ENCODE measurements around the gene CADM1.

CADM1 gene

DNA sequence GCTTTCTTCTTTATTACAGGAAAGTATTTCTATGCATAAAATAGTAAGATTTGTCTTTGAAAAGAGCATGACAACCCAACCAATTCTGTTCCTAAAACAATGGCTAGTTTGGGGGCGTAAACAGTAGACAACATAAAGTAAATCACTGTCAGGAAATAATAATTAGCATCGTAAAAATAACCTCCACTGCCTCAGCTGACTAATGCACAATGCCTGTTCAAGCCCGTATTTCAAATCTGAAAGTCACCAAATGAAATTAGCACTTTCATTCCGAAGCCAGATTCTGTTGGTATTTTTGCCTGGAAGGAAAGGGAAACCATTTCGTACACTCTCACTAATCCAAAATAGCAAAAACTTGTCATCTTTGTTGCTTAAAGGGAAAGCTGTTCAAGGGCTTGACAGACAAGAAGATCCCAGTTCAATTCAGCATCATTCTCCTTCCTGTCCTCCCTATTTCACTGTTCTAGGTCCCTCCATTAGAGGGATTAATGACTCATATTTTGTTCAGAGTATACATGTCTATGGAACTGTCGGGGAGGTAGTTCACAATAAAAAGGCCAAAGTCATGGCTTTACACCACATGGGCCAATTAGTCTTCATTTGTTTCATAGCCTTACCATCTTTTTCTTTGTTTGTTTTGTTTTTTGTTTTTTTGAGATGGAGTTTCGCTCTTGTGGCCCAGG lies 154.7 kb downstream of the CADM1 start:
- DNase-seq (ENCODE audit: low spot score) = no peak

DNA sequence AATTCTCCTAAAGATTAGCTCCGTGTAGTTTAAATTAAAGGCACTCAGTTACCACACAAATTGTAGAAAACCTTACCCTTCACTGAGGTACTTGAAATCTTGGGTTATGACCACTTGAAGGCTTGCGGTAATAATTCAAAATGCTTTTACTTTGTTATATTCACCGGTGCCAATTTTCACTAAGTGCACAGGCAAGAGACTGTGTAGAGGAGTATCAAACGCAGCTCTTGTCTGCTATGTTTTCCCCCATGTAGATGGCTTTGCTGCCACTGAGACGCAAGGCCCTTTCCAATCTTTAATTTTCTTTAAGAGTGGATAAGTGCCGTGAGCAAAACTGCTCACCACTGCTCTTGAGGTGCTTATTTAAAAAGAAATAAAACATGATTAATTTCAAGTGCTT lies 155.8 kb downstream of the CADM1 start:
- no peak for DNase-seq (ENCODE audit: low spot score)

DNA sequence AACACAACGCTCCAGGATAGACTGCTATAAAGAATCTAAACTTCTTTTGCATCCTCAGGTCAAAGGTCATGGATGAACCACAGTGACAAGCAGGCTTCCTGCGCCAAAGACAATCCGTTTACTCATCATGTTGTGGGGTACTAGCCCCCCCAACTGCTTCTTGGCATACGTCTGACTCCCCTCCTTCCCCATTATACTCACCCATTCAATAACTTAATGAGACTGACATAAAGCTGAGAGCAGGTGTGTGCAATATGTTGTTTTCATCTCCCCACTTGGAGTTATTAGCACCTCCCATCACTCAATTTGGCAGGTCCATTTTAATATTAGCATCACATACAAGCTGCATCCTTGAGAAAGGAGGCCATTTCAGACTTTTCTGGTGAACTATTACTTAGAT lies 157.1 kb downstream of the CADM1 start:
- no peak for DNase-seq (ENCODE audit: low spot score)

DNA sequence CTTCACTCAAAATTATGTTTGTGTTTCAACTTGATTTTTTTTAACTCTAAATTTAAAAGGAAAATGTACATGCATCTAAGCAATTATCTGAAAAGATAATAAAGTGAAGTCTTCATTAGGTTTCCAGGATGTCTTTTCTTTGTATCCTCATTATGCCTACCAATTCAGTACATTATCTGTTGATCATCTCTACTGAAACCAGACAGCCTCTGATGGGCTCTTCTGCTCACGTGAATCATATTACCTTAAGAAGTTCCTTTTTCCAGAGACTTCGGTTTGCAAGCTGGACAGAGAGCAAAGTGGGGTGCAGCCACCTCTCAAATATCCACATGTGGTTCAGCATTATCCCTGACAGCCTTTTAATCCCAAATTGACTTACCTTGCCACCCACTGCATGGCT lies 158.4 kb downstream of the CADM1 start:
- no peak for DNase-seq (ENCODE audit: low spot score)

DNA sequence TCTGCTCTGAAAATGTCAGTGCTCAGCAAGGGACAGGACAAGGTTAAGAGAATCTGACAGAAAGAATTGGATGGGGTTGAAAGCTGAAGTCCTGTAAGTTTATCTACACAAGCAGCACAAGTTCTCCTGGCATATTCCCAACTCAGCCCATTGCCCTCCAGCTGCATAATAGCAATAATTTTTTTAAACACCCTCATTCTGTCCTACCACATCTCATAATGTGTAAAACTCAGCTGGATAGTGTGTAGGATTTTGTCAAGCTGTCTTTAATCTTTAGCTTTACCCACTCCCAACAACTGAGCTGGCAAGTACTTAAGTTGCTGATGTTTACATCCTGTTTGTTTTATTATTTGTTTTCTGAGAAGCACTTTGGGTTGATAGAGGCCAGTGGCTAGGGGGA lies 158.9 kb downstream of the CADM1 start:
- DNase-seq (ENCODE audit: low spot score) = no peak

DNA sequence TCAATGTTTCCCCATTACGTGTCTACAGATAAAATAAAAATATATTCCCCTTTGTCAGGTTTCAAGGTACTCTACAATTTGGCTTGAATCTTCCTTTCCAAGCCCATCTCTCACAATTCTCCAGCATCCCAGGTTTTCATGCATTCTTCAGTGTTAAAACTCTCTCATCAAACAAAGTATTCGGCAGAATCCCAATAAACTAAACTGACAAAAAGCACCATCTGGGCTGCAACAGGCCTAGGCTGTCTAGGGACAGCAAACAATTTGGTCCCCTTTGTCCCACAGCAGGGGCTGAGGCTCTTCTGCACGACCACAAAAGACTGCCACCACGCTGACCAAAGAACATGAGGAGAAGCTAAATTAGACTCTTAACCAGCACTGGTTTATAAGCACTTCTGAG lies 159.4 kb downstream of the CADM1 start:
- no peak for DNase-seq (ENCODE audit: low spot score)

DNA sequence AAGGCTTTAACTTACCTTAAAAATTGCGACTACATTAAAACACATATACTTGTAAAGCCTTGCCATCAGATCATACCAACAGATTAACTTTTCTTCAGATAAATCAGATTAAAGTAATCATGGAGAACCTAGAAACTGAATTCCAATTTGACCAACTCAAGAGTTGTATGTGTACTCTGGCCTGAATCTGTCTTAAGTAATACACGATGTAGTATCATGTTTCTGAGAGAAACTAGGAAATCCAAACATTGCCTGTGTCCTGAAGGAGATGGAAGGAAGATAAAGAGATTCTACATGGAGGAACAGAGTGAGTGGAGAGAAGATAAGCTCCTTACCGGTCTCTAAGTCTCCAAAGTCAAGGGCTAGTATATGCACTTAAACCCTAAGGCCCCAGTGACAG lies 162.1 kb downstream of the CADM1 start:
- no peak for DNase-seq (ENCODE audit: low spot score)

DNA sequence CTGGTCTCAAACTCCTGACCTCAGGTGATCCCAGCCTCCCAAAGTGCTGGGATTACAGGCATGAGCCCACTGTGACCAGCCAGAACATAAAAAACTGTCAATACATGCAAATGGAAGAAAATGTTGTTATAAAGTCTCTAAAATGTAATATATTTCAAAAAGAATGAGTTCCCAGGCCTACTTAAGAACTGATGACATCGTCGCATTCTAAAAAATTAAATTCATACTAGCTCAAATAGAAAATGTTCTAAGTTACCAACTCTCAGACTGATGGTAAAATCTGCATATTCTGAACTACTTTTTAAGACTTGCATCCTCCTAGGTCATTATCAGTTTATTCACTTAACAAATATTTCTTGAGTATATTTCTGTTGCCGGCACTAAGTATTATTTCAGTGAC lies 163.3 kb downstream of the CADM1 start:
- no peak for DNase-seq (ENCODE audit: low spot score)

DNA sequence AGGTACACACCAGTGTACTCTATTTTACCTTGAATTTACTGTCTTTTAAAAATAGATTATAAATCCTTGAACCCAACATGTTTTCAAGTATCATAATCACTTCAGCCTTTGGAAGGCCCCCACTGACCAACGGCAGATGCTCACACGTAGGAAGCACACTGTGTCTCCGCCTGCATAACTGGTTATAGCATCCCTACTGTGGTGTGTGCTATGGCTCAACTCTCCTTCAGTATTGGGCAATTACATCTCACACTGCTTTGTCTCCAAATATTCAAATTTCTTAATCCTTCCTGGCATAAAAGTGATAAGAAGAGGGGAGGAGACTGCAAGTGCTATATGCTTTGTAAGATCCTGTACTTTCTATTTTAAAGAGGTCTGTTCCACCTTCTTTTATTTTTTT lies 165.7 kb downstream of the CADM1 start:
- DNase-seq (ENCODE audit: low spot score) = no peak

DNA sequence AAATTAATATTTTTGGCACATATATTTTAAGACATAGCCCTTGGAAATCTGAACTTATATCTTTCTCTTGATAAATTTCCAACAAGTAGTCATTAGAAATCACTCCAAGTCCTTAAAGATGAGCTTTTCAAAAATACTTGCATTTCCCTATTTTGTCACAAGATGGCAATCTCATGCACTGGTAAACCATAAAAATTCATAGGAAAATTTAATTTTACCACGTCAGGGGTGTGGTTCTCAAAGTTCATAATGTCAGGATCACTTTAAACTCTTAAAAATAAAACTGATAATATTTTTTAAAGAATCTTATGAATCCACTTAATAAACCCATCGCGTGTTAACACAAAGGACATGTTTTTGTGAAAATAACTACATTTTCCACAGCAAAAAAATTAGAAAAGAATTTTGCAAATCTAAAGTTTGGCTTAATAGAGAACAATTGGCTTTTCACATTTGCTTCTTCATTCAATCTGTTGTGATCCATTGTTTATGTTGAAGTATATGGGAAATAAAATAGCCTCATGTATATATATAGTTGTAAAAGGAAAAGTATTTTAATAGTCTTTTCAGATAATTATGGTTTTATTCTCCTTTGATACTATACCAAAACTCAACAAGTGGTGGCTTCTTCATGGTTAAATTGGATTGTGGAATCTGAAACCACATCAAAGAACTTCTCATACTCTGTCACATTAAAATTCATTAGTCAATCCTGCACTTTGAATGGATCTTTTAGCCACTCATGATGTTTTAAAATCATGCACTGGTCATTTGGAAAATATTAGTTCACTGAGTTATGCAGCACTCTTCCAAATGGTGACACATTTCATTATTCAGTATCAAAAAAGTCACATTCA lies 169.1 kb downstream of the CADM1 start:
- peak; percentile 12 for DNase-seq (ENCODE audit: low spot score)

DNA sequence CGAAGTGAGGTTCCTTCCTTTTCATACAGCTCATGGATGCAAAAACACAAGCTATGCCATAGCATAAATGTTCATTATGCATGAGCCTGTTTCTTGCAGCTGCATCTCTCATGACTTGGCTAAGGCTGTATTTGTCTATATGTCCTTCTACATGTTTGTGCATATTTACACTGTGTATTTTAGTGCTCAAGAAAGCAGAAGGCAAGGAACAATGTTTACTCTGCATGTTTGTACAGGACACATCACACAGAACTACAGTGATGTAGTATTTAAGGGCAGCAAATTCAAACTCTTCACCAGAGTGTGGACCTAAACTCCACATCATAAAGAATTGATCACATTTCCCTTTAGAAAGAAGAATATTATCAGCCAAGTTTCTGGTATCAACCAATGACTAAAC lies 170.3 kb downstream of the CADM1 start:
- DNase-seq (ENCODE audit: low spot score) = no peak

DNA sequence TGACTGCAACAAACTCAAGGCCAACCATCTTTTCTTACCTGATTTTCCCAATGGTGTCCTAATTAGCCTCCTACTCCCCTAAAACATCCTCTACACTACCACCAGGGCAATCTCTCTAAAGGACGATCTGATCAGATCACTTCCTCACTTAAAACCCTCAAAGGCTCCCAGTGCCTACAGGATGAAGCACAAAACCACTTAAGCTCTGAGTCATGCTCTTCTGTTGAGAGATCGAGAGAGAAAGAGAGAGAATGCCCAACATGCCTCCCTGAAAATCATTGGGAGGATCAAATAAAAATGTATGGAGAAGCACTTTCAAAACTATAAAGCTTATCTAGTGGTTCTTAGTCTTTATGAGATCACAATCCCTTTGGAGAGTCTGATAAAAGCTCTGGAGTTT lies 171.1 kb downstream of the CADM1 start:
- no peak for DNase-seq (ENCODE audit: low spot score)

DNA sequence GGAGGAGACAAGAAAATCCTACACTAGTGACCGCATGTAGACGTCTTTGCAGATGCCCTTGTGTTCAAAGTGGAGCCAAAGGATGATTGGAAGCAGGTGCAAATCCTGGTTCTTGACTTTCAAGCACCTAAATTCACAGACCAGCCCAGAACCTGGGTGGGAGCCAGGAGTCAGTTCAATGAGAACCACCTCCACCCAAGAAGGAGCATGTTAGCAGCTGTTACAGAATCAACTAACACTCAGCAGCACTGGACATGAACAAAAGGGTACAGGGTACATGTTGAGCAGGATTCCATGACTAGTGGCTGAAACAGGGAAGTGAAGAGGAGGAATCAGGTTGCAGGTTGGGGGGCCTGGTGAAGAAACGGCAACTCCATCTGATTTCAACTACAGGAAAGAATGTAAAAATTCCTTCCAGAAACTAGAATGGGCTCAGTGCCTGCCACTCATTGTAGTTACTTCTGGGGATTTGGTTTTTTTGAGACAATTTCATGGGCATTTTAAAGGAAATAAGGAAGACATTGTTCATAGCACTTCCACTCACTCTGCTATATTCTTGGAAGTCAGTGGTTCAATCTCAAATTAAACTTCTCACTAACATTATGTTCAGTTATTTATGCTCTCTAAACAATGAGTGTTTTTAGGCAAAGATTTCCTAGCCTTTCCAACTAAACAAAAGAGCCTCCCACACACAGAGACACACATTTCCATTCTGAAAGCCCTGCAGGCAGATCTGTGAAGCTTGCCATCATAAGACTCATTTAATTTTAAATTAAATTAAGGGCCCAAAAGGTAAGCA lies 173.3 kb downstream of the CADM1 start:
- DNase-seq (ENCODE audit: low spot score) = peak; percentile 14

DNA sequence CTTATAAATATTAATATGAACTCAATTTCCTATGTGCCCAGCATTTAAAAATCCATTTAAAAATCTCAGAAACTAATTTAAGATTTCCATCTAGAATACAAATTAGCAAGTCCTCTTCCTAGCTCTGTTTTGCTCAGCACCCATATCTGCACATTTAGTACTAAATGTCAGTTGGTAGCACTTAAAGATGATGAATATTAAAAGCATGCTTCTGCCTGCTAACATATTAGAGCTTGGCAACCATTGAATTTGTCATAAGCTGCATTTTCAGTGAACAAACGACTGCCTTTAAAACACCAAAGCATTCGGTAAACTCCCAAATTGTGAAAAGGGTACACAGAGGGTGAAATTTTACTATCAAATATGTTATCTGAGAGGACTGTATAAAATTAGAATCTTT lies 177.7 kb downstream of the CADM1 start:
- no peak for DNase-seq (ENCODE audit: low spot score)

DNA sequence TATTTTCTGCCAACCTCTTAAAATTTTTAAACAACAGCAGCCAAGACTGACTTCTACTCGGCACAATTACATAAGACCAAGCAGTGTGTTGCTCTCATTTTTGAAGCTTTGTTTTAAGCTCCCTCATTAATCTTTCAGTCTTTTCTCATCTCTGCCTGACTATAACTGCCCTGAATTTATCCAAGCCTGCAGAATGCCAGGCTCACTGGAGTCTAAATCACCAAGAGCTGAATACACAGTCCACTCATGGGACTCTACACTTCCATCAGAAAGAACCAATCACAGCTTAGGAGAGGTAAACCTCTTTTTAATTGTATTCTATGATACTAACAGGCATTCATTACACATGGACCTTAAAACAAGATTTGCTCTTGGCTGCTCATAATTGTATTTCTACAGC lies 178.7 kb downstream of the CADM1 start:
- DNase-seq (ENCODE audit: low spot score) = no peak

DNA sequence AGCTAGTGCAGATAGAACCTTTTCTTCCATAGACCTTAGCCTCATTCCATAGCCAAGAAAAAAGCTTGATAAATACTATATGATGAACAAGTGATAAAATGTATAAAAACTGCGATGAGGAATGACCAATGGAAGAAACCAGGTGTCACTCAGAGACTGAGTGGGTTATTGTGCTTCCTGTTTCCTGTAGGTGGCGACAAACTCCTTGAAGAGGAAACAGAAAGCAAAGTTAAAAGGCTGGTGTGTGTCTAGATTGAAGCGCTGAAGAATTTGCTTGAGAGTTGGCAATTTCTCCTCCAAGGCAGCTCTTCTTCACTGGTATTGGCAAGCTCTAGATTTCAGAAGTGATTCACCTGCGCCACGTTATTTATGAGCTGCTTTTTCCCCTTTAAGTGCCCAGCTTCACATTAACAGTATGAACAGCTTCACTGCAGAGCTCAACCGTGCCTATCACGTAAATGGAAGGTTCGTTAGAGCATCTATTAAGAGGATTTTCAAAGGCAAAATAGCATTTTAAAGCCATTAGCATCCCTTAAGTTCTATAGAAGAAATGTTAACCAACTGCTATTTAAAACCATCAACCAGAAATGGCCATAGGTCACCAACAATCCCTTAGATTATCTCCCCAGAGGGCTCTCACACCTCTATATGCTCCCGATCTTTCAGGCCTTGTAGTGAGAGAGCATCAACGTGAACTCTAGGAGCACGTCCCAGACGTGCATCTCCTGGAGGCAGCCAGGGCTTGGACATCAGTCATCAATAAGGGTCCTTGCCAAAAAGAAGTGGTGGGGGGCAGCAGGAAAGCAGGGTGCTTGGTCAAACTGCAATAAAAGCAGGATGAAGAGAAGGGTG lies 179.4 kb downstream of the CADM1 start:
- peak; percentile 67 for DNase-seq (ENCODE audit: low spot score)

DNA sequence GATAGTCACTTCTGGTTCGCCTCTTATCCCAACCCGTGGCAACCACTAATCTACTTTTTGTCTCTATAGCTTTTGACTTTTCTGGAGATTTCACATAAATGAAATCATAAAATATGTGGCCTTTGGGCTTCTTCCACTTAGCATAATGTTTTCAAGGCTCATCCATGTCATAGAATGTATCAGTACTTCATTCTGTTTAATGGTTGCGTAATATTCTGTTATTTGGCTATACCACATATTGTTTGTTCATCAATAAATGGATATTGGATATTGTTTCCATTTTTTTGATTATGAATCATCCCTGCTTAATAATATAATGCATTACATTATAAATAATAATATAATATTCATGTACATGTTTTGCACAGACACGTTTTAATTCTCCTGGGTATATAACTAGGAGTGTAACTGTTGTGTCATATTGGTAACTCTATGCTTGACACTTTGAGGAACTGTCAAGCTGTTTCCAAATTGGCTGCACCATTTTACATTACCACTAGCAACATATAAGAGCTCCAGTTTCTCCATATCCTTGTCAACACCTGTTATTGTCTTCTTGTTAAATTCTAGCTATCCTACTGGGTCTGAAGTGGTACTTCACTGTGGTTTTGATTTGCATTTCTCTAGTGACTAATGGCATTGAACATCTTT lies 181.5 kb downstream of the CADM1 start:
- no peak for DNase-seq (ENCODE audit: low spot score)

DNA sequence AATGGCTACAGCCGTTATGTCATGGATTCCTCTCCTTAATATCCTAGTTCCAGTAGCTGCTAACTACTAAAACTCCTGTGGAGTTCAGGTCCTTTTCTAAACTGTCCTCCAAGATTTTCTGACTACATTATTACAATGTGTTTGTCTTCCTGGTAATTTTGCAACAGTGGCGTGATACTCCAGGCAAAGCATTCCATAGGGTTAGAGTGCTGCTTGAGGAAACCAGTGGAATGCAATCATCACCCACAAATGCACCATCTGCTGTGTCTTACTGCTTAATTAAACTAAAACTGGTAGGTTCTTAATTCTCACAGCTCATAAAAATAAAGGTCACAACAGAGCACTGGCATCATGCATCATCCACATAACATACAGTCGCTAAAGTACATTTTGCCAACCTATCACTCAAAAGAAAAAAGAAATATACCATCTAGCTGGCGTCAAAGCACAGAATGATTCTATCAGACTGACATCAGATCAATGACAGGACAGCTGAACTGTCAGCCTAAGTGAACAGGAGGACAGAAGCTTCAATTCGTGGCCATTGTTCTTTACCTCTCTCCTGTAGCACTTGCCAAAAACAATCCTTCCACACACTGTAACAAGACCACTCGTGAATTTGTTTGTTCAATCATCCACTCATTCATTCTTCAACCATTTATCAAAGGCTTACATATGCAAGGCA lies 182.5 kb downstream of the CADM1 start:
- no peak for DNase-seq (ENCODE audit: low spot score)

DNA sequence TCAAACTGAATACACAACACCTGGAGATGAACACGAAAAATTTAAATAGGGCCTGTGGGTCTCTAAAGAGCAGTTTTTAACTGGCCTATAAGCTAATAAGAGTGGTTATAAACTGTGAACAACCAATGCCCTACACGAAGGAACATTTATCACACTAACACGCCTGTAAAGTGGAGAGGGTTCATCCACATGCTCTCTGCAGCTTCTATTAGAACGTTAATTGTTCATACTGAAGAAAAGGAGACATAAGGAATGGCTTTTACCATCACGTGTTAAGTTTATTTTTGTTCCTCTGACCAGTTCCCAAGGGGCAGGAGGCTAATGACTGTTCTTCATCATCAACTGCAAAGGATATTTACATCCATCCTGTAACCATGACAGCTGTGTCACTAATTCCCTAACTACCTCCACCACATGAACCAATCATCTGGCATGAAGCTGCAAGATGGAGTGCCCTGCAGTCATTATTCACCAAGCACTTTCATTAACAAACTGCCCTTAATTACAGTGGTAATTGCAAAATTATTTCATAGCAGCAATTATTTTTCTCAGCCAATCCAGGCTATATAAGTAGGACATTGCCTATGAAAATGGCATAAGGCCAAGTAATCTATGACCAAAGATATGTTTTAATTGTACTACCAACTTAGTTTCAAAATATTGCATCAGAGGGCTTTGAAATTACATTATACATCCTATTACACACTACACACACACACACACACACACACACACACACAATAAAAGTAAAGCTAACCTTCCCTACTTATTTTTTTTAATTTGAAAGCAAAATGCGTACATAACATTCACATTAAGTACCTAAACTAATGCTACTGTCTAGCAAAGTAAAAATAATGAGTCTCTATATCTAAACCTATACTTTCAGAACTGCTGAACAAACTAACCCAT lies 186.7 kb downstream of the CADM1 start:
- DNase-seq (ENCODE audit: low spot score) = no peak

DNA sequence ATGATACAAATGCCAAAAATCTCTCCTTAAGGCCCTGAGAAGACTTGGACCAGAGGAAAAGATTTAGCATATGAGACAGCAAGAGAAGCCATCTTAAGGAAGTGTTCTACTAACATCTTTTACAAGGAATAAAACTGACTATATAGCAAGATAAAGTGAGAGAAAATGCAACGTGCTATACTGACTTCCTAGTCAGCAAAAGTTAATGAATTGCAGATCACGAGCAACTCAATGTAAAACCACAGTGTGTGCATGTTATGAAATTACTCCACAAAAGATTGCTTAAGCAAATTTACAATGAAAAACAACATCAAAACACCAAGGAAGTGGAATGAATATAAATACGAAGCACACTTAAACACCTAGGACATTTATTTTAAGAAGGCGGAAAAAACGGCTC lies 187.5 kb downstream of the CADM1 start:
- DNase-seq (ENCODE audit: low spot score) = no peak

Measured in iPS-NIHi11 (cell line).